HG03039 (cell line): ENCODE results near the gene FOXO1.
A peak's percentile ranks its signal among the peaks of the same experiment; 100 is the strongest.

Experiments
- ATAC-seq: cut with Tn5 transposase; IDR thresholded peaks from one replicate; pipeline ENCODE4 v1.9.1; 2021; ENCODE audit warnings: mild to moderate bottlenecking, moderate library complexity; ENCODE audit not compliant: unreplicated experiment

FOXO1 gene

DNA sequence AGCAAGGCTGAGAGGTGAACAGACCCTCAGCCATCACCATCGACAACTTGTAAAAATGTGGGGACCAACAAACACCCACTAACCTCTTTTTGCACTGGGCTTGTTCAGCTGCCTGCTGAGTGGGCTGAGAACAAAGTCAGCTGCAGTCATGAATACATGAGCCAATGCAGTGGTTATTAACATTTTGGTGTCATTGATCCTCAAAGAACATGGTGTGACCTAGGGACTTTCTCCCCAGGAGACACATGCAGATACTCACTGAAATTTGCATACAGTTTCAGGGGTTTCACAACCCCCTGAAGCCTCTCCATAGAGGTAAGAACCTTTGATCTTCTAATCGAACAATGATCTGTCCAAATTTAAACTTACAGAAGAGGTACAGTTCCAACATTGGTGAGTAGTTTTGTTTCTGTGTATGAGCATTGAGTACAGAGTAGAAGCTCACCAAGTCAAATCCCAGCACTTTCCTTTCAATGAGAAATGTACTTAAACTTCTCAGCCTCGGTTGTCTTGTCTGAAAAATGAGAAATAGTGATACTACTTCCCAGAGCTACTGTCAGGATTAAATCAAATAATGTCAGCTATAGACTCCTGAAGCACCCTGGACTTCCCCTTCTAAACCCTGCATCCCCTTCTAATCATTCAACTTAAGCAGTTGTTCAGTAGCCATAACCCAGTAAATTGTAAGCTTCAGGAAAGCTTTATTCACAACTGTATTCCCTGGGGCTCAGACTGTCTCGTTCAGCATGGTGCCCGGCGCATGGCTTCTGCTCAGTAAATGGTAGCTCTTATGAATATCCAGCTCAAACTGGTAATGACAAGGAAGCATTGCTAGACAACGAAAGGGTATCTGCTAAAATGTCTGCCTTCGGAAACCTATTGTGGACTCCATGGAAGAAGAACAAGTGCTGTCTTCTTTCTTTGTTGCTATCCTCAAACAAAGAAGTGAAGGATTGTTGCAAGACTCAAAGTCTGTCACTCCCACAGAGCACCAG, 148.7 kb downstream of the FOXO1 start:
- peak; percentile 78 for ATAC-seq

- ATAC-seq, result no peak
Measured at GRCh38 chr13:40515702-40516101, 150.7 kb downstream of the FOXO1 start.

DNA sequence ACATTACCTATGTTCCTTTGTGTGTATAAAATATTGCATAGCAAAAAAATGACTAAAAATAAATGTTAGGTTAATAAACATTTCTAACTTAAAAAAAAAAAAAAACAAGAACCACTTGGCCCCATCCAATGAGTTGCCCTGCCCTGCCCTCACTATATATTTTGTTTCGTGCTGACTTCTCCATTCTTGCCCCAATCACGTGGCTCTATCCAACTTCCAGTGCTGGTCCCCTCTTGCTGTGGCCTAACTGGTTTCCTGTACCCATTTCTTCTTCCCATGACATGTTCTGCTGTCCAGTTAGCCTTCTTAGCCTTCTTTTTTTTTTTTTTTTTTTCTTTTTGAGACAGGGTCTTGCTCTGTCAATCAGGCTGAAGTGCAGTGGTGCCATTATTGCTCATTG, 151.6 kb downstream of the FOXO1 start:
- no peak for ATAC-seq

- ATAC-seq, result no peak
Measured at GRCh38 chr13:40509876-40510275, 156.6 kb downstream of the FOXO1 start.

DNA sequence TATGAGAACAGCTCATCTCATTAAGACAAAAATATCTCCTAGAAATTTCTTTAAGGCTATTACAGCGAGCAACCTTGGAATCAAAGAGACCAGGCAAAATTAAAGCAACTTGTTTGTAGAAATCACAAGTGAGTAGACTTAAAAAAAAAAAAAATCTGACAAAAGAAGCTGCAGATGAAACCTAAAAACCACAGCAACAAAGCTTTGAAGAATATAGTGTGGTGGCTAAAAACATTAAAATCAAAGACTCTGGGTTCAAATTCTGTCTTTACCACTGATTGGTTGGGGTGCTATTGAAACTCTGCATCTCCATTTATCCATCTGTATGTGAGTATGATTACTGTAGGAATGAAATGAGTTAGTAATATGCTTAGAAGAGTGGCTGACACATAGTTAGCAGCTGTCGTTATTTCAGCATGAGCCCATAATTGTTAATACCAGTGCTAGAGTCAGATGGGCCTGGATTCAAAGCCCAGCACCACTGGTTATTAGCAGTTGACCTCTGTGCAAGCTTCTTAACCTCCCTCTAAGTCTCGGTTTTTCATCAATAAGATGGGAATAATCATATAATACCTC, 157.6 kb downstream of the FOXO1 start:
- ATAC-seq, result no peak

DNA sequence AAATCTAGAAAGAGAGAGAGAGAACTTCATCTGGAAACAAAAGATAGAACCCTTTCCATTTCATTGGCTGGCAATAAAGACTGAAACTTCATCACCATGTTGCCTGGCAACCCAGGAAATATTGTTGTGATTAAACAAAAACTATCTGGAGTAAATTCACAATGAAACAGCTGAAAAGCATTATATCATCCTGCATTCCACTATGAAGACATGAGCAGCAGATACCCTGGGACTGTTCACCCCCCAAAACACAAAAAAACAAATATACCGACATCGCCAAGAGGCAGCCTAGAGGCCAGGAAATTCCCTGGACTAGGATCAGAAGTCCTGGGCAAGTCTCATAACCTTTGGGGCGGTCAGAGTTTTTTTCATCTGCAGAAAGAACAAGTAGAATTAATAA, 158.3 kb downstream of the FOXO1 start:
- ATAC-seq, result no peak

- ATAC-seq, result no peak
Measured at GRCh38 chr13:40506592-40507446, 159.6 kb downstream of the FOXO1 start.
